Fibroblast of lung (primary cell): ENCODE data around the gene GID8. TPM values are rescaled to one million over a fixed set of nuclear protein-coding genes. Genes with fewer than 3 reads are reported as not detected.
A peak's percentile ranks its signal among the peaks of the same experiment; 100 is the strongest.

Experiments
- DNase-seq, 2 donors: peaks; one replicate each; pipeline versions ENCODE4 v3.0.0 to v3.0.0-alpha.2; 2010; ENCODE audit warnings: low read depth in 2 of 2
- H2AFZ ChIP-seq: 2 replicates; pipeline ENCODE4 v1.5.1; 2012; ENCODE audit warnings: low read length, control low read depth, inconsistent platforms
- H3K27ac ChIP-seq: 2 replicates; pipeline ENCODE4 v1.5.1; 2011; ENCODE audit warnings: low read length, control low read depth; ENCODE audit not compliant: insufficient read depth
- H3K27me3 ChIP-seq: 2 replicates; pipeline ENCODE4 v1.5.1; 2011; ENCODE audit warnings: mild to moderate bottlenecking, low read length; ENCODE audit not compliant: control insufficient read depth, insufficient read depth
- H3K36me3 ChIP-seq: 2 replicates; pipeline ENCODE4 v1.5.1; 2011; ENCODE audit warnings: low read length; ENCODE audit not compliant: control insufficient read depth, insufficient read depth
- H3K4me1 ChIP-seq: 2 replicates; pipeline ENCODE4 v1.5.1; 2011; ENCODE audit warnings: low read length; ENCODE audit not compliant: control insufficient read depth, insufficient read depth; ENCODE audit errors: extremely low read depth
- H3K4me2 ChIP-seq: 2 replicates; pipeline ENCODE4 v1.5.1; 2011; ENCODE audit warnings: low read length, control low read depth; ENCODE audit not compliant: insufficient read depth; ENCODE audit errors: extremely low read depth
- H3K4me3 ChIP-seq, 4 experiments: fragments of 200-600 bp in 1 of 4; sonication (generic) in 1 of 4; replicated peaks in 1 of 4; 2 replicates each; pipeline ENCODE4 v1.5.1; 2011 to 2016; ENCODE audit warnings: low read length in 4 of 4, low read depth in 3 of 4, mild to moderate bottlenecking in 3 of 4, control low read depth in 2 of 4, inconsistent platforms in 1 of 4, mixed read lengths in 1 of 4; ENCODE audit not compliant: insufficient read depth in 1 of 4; ENCODE audit errors: control extremely low read depth in 1 of 4
- H3K79me2 ChIP-seq: 2 replicates; pipeline ENCODE4 v1.5.1; 2012; ENCODE audit warnings: mild to moderate bottlenecking, low read length, inconsistent platforms; ENCODE audit not compliant: control insufficient read depth, insufficient read depth
- H3K9ac ChIP-seq: 2 replicates; pipeline ENCODE4 v1.5.1; 2011; ENCODE audit warnings: mild to moderate bottlenecking, low read length, control low read depth; ENCODE audit not compliant: insufficient read depth
- H3K9me3 ChIP-seq: 2 replicates; pipeline ENCODE4 v1.5.1; 2012; ENCODE audit warnings: low read depth, low read length; ENCODE audit not compliant: control insufficient read depth, insufficient read depth
- H4K20me1 ChIP-seq: 2 replicates; pipeline ENCODE4 v1.5.1; 2011; ENCODE audit warnings: low read length; ENCODE audit not compliant: control insufficient read depth, insufficient read depth; ENCODE audit errors: extremely low read depth
- CTCF ChIP-seq, 2 donors: IDR thresholded peaks in 1 of 2; conservative IDR thresholded peaks in 1 of 2; 1 replicate in 1 of 2; 2 replicates in 1 of 2; pipeline ENCODE4 v1.5.1; 2011 to 2012; ENCODE audit warnings: low read length in 2 of 2, control low read depth in 1 of 2, inconsistent platforms in 1 of 2, low read depth in 1 of 2, mild to moderate bottlenecking in 1 of 2
- EZH2 ChIP-seq: IDR thresholded peaks from 2 replicates; pipeline ENCODE4 v1.5.1; 2012; ENCODE audit warnings: low read length, control low read depth, mild to moderate bottlenecking; ENCODE audit errors: missing control alignments
- polyA plus RNA-seq, 2 donors: library from polyadenylated mRNA; depleted of rRNA in 1 of 2; stranded (reverse) in 1 of 2; unstranded in 1 of 2; fragments of >200 nt; gene quantifications; 2 replicates each; pipeline ENCODE4 v1.2.1, GENCODE V29; 2011 to 2012; ENCODE audit warnings: missing spikeins in 1 of 2
- total RNA-seq: library from RNA; depleted of rRNA; stranded (reverse); fragments of >200 nt; gene quantifications from 2 replicates; pipeline ENCODE4 v1.2.1, GENCODE V29; 2014

The GID8 gene
- total and polyA plus RNA-seq, 2 donors (not counting 1 experiment from before 2014, with no cell fraction given) = 23.0 to 33.9 TPM

GRCh38 chr20:62891111-62891510 is 46.8 kb upstream of the GID8 start:
- no peak overlapping the region for H2AFZ ChIP-seq
- TF ChIP-seq EZH2 = no peak
- TF ChIP-seq CTCF (conservative IDR thresholded peaks at IDR 0.05 in 1 of 2, IDR thresholded peaks at IDR 0.05 in 1 of 2; ENCODE audit: low read depth in 1 of 2, low read length in 2 of 2) = no peak
- no peaks in the 10 kb centered on the region for H3K79me2 ChIP-seq
- no peak overlapping the region for H3K4me2 ChIP-seq
- H3K4me3 ChIP-seq = no peak overlapping the region
- no peaks in the 10 kb centered on the region for H4K20me1 ChIP-seq
- H3K36me3 ChIP-seq = peaks cover 38% of the 10 kb centered on the region
- no peak overlapping the region for H3K9ac ChIP-seq
- H3K9me3 ChIP-seq = no peaks in the 10 kb centered on the region
- DNase-seq = no peak
- H3K27ac ChIP-seq = no peak overlapping the region
- peaks cover 15% of the 10 kb centered on the region for H3K4me1 ChIP-seq
- H3K27me3 ChIP-seq = no peaks in the 10 kb centered on the region

GRCh38 chr20:62892348-62893304 is 45.3 kb upstream of the GID8 start:
- Histone ChIP-seq H3K9ac (no peak overlapping the region), H4K20me1 (no peaks in the 10 kb centered on the region), H3K9me3 (no peaks in the 10 kb centered on the region), H3K27ac (no peak overlapping the region), H3K4me1 (peaks cover 9% of the 10 kb centered on the region), H3K36me3 (peaks cover 35% of the 10 kb centered on the region), H3K4me3 (no peak overlapping the region), H3K27me3 (no peaks in the 10 kb centered on the region), H3K4me2 (no peak overlapping the region), H2AFZ (no peak overlapping the region), H3K79me2 (no peaks in the 10 kb centered on the region)
- TF ChIP-seq EZH2 (no peak), CTCF (conservative IDR thresholded peaks at IDR 0.05 in 1 of 2, IDR thresholded peaks at IDR 0.05 in 1 of 2; ENCODE audit: low read depth in 1 of 2, low read length in 2 of 2) (no peak)
- DNase-seq = no peak

- DNase-seq = no peak
These were observed 44.2 kb upstream of the GID8 start for GRCh38 chr20:62893700-62894099.

More at GRCh38 chr20:62893700-62894099, 44.2 kb upstream of the GID8 start:
- no peak for TF ChIP-seq EZH2
- TF ChIP-seq CTCF (conservative IDR thresholded peaks at IDR 0.05 in 1 of 2, IDR thresholded peaks at IDR 0.05 in 1 of 2; ENCODE audit: low read depth in 1 of 2, low read length in 2 of 2) = peak in 1 of 2 donors; percentile 4
- no peak overlapping the region for H2AFZ ChIP-seq
- peaks cover 28% of the 10 kb centered on the region for H3K36me3 ChIP-seq
- H3K79me2 ChIP-seq = no peaks in the 10 kb centered on the region
- H3K9ac ChIP-seq = no peak overlapping the region
- no peaks in the 10 kb centered on the region for H3K4me1 ChIP-seq
- no peak overlapping the region for H3K27ac ChIP-seq
- no peaks in the 10 kb centered on the region for H3K9me3 ChIP-seq
- no peaks in the 10 kb centered on the region for H4K20me1 ChIP-seq
- H3K4me2 ChIP-seq = no peak overlapping the region
- H3K27me3 ChIP-seq = no peaks in the 10 kb centered on the region
- H3K4me3 ChIP-seq = no peak overlapping the region
